ENCODE results near the gene LETM1. TPM values are rescaled to one million over a fixed set of nuclear protein-coding genes. Genes with fewer than 3 reads are reported as not detected.

The LETM1 gene
- total RNA-seq, 2 donors from 2014 or later: 76.2 to 139 TPM

DNA sequence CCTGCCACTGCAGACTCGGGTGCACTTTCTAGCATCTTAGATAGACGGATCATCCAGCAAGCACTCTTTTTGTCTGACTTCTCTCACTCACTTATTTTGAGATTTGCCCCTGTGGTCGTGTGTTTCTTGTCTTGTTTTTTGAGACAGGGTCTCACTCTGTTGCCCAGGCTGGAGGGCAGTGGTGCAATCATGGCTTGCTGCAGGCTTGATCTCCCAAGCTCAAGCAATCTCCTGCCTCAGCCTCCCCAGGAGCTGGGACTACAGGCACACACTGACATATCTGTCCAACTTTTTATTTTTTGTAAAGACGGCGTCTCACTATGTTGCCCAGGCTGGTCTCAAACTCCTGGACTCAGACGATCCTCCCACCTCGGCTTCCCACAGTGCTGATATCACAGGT, 36.1 kb downstream of the LETM1 start:
- no peak overlapping the region for H3K27ac ChIP-seq
- H3K36me3 ChIP-seq: peaks cover 32% of the 10 kb centered on the region
- DNase-seq: no peak
- intact Hi-C loops (cut with DNase I): no loop called here
- no peaks in the 10 kb centered on the region for H3K27me3 ChIP-seq
- TF ChIP-seq, protein P1, sequence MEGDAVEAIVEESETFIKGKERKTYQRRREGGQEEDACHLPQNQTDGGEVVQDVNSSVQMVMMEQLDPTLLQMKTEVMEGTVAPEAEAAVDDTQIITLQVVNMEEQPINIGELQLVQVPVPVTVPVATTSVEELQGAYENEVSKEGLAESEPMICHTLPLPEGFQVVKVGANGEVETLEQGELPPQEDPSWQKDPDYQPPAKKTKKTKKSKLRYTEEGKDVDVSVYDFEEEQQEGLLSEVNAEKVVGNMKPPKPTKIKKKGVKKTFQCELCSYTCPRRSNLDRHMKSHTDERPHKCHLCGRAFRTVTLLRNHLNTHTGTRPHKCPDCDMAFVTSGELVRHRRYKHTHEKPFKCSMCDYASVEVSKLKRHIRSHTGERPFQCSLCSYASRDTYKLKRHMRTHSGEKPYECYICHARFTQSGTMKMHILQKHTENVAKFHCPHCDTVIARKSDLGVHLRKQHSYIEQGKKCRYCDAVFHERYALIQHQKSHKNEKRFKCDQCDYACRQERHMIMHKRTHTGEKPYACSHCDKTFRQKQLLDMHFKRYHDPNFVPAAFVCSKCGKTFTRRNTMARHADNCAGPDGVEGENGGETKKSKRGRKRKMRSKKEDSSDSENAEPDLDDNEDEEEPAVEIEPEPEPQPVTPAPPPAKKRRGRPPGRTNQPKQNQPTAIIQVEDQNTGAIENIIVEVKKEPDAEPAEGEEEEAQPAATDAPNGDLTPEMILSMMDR (IDR thresholded peaks at IDR 0.05): no peak
- H3K9me3 ChIP-seq: no peaks in the 10 kb centered on the region
- no peak overlapping the region for H3K9ac ChIP-seq (ENCODE audit: low read depth in 2 of 2, low read length in 2 of 2)
- H3K4me3 ChIP-seq: no peak overlapping the region
- no peaks in the 10 kb centered on the region for H3K4me1 ChIP-seq

DNA sequence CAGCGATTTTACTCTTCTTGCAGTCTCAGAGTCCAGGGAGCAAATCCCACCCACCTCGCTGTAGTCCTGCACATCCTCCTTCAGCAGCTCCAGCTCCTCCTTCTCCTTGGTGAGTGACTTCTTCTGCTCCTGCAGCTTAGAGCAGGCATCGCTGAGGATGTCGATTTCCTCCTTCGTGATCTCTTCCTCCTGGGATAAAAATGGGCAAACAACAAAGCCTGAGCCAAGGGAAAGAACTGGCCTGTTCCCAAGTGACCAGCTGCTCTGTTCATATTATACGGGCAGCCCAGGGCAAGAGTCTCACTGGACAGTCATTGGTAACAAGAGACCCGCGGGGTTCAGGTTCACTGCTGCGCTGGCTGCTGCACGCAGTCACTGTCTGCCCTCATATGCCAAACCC, 36.7 kb downstream of the LETM1 start:
- intact Hi-C loops (cut with DNase I): no loop called here
- Histone ChIP-seq H3K36me3 (peaks cover 29% of the 10 kb centered on the region), H3K9ac (ENCODE audit: low read depth in 2 of 2, low read length in 2 of 2) (no peak overlapping the region), H3K4me3 (no peak overlapping the region), H3K27me3 (no peaks in the 10 kb centered on the region), H3K27ac (no peak overlapping the region), H3K9me3 (no peaks in the 10 kb centered on the region), H3K4me1 (no peaks in the 10 kb centered on the region)
- TF ChIP-seq, protein P1 (IDR thresholded peaks at IDR 0.05): no peak
- DNase-seq: no peak

DNA sequence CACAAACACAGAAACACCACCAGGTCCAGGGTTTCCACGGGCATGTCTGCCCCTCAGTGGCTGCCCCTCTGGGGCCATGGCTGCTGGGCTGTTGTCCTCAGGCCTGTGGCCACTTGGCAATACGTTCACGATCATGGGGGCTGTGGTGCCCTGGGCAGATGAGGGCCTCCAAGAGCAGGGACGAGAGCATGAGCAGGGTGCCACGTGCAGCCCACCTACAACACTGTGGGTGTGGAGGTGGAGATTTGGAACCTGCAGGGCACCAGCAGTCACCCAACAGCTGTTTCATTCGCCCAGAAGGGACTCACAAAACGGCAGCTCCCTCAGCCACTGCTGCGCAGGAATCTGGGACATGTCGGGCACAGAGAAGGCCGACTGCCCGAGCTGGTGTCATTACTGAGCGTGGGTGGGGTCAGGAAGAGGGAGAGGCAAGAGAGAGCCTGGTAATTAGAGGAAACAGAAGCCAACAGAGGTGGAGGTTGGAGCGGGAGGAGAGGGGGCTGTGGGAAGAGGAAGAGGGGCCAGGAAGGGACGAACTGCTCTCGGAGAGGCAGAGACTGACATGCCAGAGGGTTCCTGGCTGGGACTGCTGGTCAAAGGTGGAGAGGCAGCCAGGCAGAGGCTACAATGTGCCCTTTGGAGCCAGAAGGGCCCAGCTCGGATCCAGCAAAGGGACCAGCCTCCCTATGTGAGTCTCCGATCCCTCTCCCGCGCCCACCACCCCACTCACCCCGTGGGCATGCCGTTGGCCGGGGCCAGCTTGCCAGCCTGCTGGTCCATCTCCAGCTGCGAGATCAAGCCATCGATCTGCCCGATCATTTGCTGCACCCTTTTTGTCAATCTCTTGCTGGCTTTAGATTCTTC, 39.7 kb downstream of the LETM1 start:
- H3K9me3 ChIP-seq: no peaks in the 10 kb centered on the region
- H3K27me3 ChIP-seq: no peaks in the 10 kb centered on the region
- H3K4me1 ChIP-seq: no peaks in the 10 kb centered on the region
- no peak for DNase-seq
- peaks cover 5% of the 10 kb centered on the region for H3K36me3 ChIP-seq
- H3K4me3 ChIP-seq: no peak overlapping the region
- intact Hi-C loops (cut with DNase I): no loop called here
- no peak overlapping the region for H3K9ac ChIP-seq (ENCODE audit: low read depth in 2 of 2, low read length in 2 of 2)
- TF ChIP-seq, protein P1 (IDR thresholded peaks at IDR 0.05): no peak
- H3K27ac ChIP-seq: no peak overlapping the region

DNA sequence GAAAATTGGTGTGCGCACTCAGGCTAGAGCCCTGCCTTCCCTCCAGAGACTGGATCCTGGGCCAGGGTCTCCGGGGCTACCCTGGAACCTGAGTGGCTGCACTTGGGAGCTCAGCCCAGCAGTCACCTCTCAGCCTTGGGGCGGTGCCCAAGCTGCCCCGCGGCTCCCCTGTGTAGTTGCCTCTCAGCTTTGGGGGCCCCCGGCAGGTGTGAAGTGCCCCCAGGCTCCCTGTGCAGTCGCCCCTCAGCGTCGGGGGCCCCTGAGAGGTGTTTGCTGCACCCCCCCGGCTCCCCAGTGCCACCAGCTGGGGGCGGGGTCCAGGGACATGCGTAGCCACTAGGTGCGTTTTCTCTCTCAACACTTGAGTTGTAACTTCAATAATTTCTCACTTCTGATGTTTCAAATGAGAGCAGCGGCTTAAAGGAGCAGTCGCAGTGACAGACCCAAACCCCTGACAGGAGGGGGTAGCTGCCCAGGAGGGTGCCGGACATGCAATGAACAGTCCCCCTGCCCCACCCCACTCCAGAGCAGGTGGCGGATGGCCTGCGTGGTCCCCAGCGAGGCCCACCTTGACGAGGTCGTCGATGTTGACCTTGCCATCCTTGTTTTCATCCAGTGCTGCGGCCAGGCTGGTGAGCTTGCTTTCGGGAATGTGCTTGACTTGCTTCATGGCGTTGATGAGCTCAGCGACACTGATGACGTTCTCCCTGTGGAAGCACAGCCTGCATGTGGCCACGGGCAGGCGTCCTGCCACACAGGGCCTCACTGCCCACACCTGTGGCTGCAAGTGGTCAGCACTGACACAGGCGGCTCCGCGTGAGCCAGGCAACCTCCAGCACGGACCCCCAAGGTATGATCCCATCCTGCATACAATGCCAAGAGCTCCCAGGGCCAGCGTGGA, 40.6 kb downstream of the LETM1 start:
- intact Hi-C loops (cut with DNase I): no loop called here
- peaks cover 5% of the 10 kb centered on the region for H3K36me3 ChIP-seq
- no peak overlapping the region for H3K9ac ChIP-seq (ENCODE audit: low read depth in 2 of 2, low read length in 2 of 2)
- no peak for DNase-seq
- no peaks in the 10 kb centered on the region for H3K9me3 ChIP-seq
- no peaks in the 10 kb centered on the region for H3K27me3 ChIP-seq
- H3K27ac ChIP-seq: no peak overlapping the region
- no peak overlapping the region for H3K4me3 ChIP-seq
- TF ChIP-seq, protein P1 (IDR thresholded peaks at IDR 0.05): no peak
- no peaks in the 10 kb centered on the region for H3K4me1 ChIP-seq

DNA sequence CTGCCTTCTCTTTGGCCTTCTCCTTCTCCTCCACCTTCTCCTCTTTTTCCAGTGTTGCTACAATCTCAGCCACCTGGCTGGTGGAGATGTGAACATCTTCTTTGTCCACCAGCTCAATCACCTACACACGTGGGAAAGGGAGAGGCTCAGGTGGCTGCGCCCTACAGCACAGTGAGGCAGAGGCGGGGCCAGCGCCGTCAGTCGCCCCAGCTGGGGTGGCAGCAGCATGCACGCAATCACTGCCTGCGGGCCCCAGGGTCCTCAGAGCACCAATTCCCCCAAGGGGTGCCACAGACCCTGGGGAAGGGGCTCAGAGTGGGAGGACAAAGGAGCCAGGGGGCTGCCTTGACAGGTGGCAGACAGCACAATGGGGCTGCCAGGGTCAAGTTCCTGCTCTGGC, 41.5 kb downstream of the LETM1 start:
- H3K36me3 ChIP-seq: peaks cover 5% of the 10 kb centered on the region
- H3K9me3 ChIP-seq: no peaks in the 10 kb centered on the region
- no peak for DNase-seq
- H3K4me1 ChIP-seq: no peaks in the 10 kb centered on the region
- no peak overlapping the region for H3K27ac ChIP-seq
- no peak overlapping the region for H3K4me3 ChIP-seq
- no peak overlapping the region for H3K9ac ChIP-seq (ENCODE audit: low read depth in 2 of 2, low read length in 2 of 2)
- intact Hi-C loops (cut with DNase I): loop anchor here (5.0 kb wide), 1 partner anchor 83 kb away; no protein-coding TSS in a partner anchor
- no peaks in the 10 kb centered on the region for H3K27me3 ChIP-seq
- TF ChIP-seq, protein P1 (IDR thresholded peaks at IDR 0.05): no peak

All from colonic mucosa (tissue), 4 donors.